ENCODE measurements around the gene PCBP4.

- TF ChIP-seq ZNF121 (CRISPR knock-in tag; IDR thresholded peaks at IDR 0.05) (no peak), ZNF671 (CRISPR knock-in tag; IDR thresholded peaks at IDR 0.05) (no peak), NFYB (CRISPR knock-in tag; conservative IDR thresholded peaks at IDR 0.05; ENCODE audit: low read depth) (no peak), SMAD3 (CRISPR knock-in tag; IDR thresholded peaks at IDR 0.05; ENCODE audit: borderline replicate concordance) (no peak), CTCF (IDR thresholded peaks at IDR 0.05) (no peak), ZNF138 (CRISPR knock-in tag; conservative IDR thresholded peaks at IDR 0.05) (no peak)
Measured at GRCh38 chr3:52013802-52014598, 46.7 kb upstream of the PCBP4 start.
